Measurements from ENCODE around the gene NR1H3. TPM values are rescaled to one million over a fixed set of nuclear protein-coding genes. Genes with fewer than 3 reads are reported as not detected.

The NR1H3 gene
- total RNA-seq, 1 donor from 2014 or later = 25.8 TPM

DNA sequence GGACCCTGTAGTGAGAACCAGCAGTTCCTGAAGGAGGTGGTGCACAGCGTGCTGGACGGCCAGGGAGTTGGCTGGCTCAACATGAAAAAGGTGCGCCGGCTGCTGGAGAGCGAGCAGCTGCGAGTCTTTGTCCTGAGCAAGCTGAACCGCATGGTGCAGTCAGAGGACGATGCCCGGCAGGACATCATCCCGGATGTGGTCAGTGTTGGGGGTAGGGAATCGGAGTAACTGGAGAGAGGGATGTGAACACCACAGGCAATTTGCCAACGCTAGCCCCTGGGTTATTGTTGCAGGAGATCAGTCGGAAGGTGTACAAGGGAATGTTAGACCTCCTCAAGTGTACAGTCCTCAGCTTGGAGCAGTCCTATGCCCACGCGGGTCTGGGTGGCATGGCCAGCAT, 32.1 kb downstream of the NR1H3 start:
- no peak overlapping the region for H3K4me3 Mint-ChIP-seq (ENCODE audit: low read depth)
- H3K4me1 Mint-ChIP-seq (ENCODE audit: low read depth) = no peaks in the 10 kb centered on the region
- H3K27ac Mint-ChIP-seq = no peak overlapping the region
- no peaks in the 10 kb centered on the region for H3K9me3 Mint-ChIP-seq (ENCODE audit: low read depth)
- H3K36me3 Mint-ChIP-seq (ENCODE audit: insufficient read depth) = peaks cover 22% of the 10 kb centered on the region
- TF ChIP-seq, protein P1, sequence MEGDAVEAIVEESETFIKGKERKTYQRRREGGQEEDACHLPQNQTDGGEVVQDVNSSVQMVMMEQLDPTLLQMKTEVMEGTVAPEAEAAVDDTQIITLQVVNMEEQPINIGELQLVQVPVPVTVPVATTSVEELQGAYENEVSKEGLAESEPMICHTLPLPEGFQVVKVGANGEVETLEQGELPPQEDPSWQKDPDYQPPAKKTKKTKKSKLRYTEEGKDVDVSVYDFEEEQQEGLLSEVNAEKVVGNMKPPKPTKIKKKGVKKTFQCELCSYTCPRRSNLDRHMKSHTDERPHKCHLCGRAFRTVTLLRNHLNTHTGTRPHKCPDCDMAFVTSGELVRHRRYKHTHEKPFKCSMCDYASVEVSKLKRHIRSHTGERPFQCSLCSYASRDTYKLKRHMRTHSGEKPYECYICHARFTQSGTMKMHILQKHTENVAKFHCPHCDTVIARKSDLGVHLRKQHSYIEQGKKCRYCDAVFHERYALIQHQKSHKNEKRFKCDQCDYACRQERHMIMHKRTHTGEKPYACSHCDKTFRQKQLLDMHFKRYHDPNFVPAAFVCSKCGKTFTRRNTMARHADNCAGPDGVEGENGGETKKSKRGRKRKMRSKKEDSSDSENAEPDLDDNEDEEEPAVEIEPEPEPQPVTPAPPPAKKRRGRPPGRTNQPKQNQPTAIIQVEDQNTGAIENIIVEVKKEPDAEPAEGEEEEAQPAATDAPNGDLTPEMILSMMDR (IDR thresholded peaks at IDR 0.05; ENCODE audit: unreplicated experiment) = no peak
- DNase-seq (ENCODE audit: low spot score, unreplicated experiment) = no peak
- no peaks in the 10 kb centered on the region for H3K27me3 Mint-ChIP-seq

DNA sequence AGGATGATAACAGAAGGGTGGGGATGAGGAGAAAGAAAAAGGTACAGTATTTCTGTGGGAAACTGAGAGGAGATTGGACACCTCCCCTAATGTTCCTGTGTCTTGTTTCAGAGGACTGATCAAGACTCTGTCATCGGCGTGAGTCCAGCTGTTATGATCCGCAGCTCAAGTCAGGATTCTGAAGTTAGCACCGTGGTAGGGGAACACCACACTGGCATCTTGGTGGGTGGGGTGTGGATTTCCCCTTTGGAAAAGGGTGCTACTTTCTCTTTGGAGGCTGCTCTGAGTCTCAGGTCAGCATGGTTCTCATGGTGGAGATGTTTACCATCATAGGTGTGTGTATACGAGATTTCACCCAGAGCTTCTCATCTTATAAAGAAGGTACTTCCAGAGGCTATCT, 37.6 kb downstream of the NR1H3 start:
- Mint-ChIP-seq H3K36me3 (ENCODE audit: insufficient read depth) (peaks cover 47% of the 10 kb centered on the region), H3K4me1 (ENCODE audit: low read depth) (no peaks in the 10 kb centered on the region), H3K27ac (no peak overlapping the region), H3K9me3 (ENCODE audit: low read depth) (peaks cover 19% of the 10 kb centered on the region), H3K27me3 (no peaks in the 10 kb centered on the region), H3K4me3 (ENCODE audit: low read depth) (no peak overlapping the region)
- TF ChIP-seq, protein P1 (IDR thresholded peaks at IDR 0.05; ENCODE audit: unreplicated experiment) = no peak
- DNase-seq (ENCODE audit: low spot score, unreplicated experiment) = no peak

DNA sequence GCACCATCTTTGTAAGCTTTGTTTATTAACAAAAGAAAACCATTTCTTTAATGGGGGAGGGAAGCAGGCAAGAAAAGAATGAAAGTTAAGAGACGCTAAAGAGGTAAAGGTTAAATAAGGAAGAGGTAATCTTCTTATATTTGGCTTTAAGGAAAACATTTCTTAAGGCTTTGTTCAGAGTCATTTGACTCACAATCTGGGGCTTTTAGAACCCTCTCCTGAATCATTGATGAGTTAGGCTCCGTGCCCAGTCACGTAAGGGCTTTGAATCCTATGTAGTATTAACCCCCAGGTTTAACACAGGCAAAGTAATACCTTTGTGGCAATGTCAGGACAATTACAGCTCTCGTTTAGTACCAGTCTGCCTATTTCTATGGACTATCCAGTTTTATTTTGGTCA, 38.2 kb downstream of the NR1H3 start:
- Mint-ChIP-seq H3K27me3 (no peaks in the 10 kb centered on the region), H3K4me1 (ENCODE audit: low read depth) (no peaks in the 10 kb centered on the region), H3K9me3 (ENCODE audit: low read depth) (peaks cover 22% of the 10 kb centered on the region), H3K27ac (no peak overlapping the region), H3K4me3 (ENCODE audit: low read depth) (no peak overlapping the region), H3K36me3 (ENCODE audit: insufficient read depth) (peaks cover 51% of the 10 kb centered on the region)
- no peak for DNase-seq (ENCODE audit: low spot score, unreplicated experiment)
- TF ChIP-seq, protein P1 (IDR thresholded peaks at IDR 0.05; ENCODE audit: unreplicated experiment) = no peak

DNA sequence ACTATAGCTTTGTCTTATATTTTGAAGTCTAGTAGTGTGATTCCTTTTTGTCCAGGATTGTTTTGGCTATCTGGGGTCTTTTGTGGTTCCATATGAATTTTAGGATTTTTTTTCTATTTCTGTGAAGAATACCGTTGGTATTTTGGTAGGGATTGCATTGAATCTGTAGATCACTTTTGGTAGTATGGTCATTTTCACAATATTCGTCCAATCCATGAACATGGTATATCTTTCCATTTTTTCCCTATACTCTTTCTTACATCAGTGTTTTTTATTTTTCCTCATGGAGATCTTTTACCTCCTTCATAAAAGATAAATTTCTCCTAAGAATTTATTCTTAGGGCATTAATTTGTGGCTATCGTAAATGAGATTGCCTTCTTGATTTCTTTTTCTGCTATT, 41.3 kb downstream of the NR1H3 start:
- TF ChIP-seq, protein P1 (IDR thresholded peaks at IDR 0.05; ENCODE audit: unreplicated experiment) = no peak
- H3K4me3 Mint-ChIP-seq (ENCODE audit: low read depth) = no peak overlapping the region
- no peaks in the 10 kb centered on the region for H3K27me3 Mint-ChIP-seq
- peaks cover 70% of the 10 kb centered on the region for H3K36me3 Mint-ChIP-seq (ENCODE audit: insufficient read depth)
- H3K4me1 Mint-ChIP-seq (ENCODE audit: low read depth) = no peaks in the 10 kb centered on the region
- peaks cover 40% of the 10 kb centered on the region for H3K9me3 Mint-ChIP-seq (ENCODE audit: low read depth)
- no peak overlapping the region for H3K27ac Mint-ChIP-seq
- no peak for DNase-seq (ENCODE audit: low spot score, unreplicated experiment)

DNA sequence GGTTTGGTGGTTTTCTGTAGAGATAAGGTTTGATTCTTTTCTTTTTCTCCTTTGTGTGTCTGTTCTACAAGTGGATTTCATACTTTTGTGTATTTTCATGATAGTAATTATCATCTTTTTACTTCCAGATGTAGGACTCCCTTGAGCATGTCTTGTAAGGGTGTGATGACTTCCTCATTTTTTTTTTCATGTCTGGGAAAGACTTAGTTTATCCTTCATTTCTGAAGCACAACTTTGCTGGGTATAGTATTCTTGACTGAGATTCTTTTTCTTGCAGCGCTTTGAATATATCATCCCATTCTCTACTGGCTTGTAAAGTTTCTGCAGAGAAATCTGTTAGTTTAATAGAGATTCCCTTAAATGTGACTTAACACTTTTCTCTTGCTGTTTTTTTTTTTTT, 45.1 kb downstream of the NR1H3 start:
- Mint-ChIP-seq H3K36me3 (ENCODE audit: insufficient read depth) (peaks cover 58% of the 10 kb centered on the region), H3K4me1 (ENCODE audit: low read depth) (no peaks in the 10 kb centered on the region), H3K9me3 (ENCODE audit: low read depth) (peaks cover 40% of the 10 kb centered on the region), H3K4me3 (ENCODE audit: low read depth) (no peak overlapping the region), H3K27me3 (no peaks in the 10 kb centered on the region), H3K27ac (no peak overlapping the region)
- TF ChIP-seq, protein P1 (IDR thresholded peaks at IDR 0.05; ENCODE audit: unreplicated experiment) = no peak
- DNase-seq (ENCODE audit: low spot score, unreplicated experiment) = no peak

Data from progenitor cell of endocrine pancreas (in vitro differentiated cells).